ENCODE measurements around the gene IKZF3. TPM values are rescaled to one million over a fixed set of nuclear protein-coding genes. Genes with fewer than 3 reads are reported as not detected.

The IKZF3 gene
- total and polyA plus RNA-seq, 10 of the 15 experiments (the other 5 are each of a cell fraction or from before 2014, with no cell fraction given) = 5.5 to 98.2 (median 47.6) TPM

- TF ChIP-seq ZBTB33 (IDR thresholded peaks at IDR 0.05) (no peak), ZZZ3 (IDR thresholded peaks at IDR 0.05; ENCODE audit: control insufficient read depth, insufficient read length, low read depth) (no peak), PML (IDR thresholded peaks at IDR 0.05; ENCODE audit: low read length) (peak; percentile 61; the same call in 1 of the 2 replicates), TCF12 (IDR thresholded peaks at IDR 0.05; ENCODE audit: low read depth, low read length) (0 out of 2 replicates have a peak, but pooled peaks have one; percentile 51), CHD4 (IDR thresholded peaks at IDR 0.05) (no peak), HDGF (IDR thresholded peaks at IDR 0.05) (no peak), RELB (IDR thresholded peaks at IDR 0.05; ENCODE audit: low read depth) (peak; percentile 48; the same call in 1 of the 2 replicates), TAF1 (IDR thresholded peaks at IDR 0.05; ENCODE audit: borderline replicate concordance, low read depth, low read length) (peak; percentile 25; the same call in 1 of the 2 replicates), RAD21 (IDR thresholded peaks at IDR 0.05; ENCODE audit: insufficient read depth, low read depth, low read length) (no peak), CREB1 (IDR thresholded peaks at IDR 0.05; ENCODE audit: low read depth) (0 out of 2 replicates have a peak, but pooled peaks have one; percentile 33), ATF3 (IDR thresholded peaks at IDR 0.05; ENCODE audit: borderline replicate concordance, extremely low read depth, low read depth, low read length) (no peak), SUPT20H (IDR thresholded peaks at IDR 0.05; ENCODE audit: borderline replicate concordance, control insufficient read depth, low read depth, low read length) (no peak), USF1 (IDR thresholded peaks at IDR 0.05; ENCODE audit: borderline replicate concordance, extremely low read length, insufficient read depth, low read depth, low read length) (no peak), RB1 (IDR thresholded peaks at IDR 0.05; ENCODE audit: borderline replicate concordance) (no peak), MYC (IDR thresholded peaks at IDR 0.05; ENCODE audit: insufficient read depth, insufficient read length, insufficient replicate concordance, low read length, severe bottlenecking) (no peak), MXI1 (IDR thresholded peaks at IDR 0.05; ENCODE audit: low read depth, low read length) (peak; percentile 76; the same call in 1 of the 2 replicates), EP300 (IDR thresholded peaks at IDR 0.05; ENCODE audit: borderline replicate concordance in 1 of 2, control insufficient read depth in 1 of 2, low read depth in 2 of 2, low read length in 2 of 2) (peak; percentile 40 to 58; a peak in 2 of 4 replicates), IRF3 (IDR thresholded peaks at IDR 0.05) (no peak), WRNIP1 (IDR thresholded peaks at IDR 0.05; ENCODE audit: borderline replicate concordance, low read depth, low read length) (no peak), STAT3 (IDR thresholded peaks at IDR 0.05; ENCODE audit: low read depth, low read length) (no peak), KLF5 (IDR thresholded peaks at IDR 0.05; ENCODE audit: partially characterized antibody) (no peak), NRF1 (conservative IDR thresholded peaks at IDR 0.05; ENCODE audit: low read depth, low read length) (no peak)
Measured at GRCh38 chr17:39777534-39778365, 86.4 kb downstream of the IKZF3 start (continued).
